WI38 (cell line): ENCODE data around the gene P2RY11.
A peak's percentile ranks its signal among the peaks of the same experiment; 100 is the strongest.

Experiments
- H3K4me3 ChIP-seq: 2 replicates; pipeline ENCODE4 v1.5.1; 2011; ENCODE audit warnings: low read depth, mild to moderate bottlenecking, control low read depth, low read length
- TF ChIP-seq, protein P1 (sequence below): IDR thresholded peaks from 2 replicates; pipeline ENCODE4 v1.5.1; 2012; ENCODE audit warnings: low read depth, mild to moderate bottlenecking, control low read depth, low read length

Gene P2RY11

DNA sequence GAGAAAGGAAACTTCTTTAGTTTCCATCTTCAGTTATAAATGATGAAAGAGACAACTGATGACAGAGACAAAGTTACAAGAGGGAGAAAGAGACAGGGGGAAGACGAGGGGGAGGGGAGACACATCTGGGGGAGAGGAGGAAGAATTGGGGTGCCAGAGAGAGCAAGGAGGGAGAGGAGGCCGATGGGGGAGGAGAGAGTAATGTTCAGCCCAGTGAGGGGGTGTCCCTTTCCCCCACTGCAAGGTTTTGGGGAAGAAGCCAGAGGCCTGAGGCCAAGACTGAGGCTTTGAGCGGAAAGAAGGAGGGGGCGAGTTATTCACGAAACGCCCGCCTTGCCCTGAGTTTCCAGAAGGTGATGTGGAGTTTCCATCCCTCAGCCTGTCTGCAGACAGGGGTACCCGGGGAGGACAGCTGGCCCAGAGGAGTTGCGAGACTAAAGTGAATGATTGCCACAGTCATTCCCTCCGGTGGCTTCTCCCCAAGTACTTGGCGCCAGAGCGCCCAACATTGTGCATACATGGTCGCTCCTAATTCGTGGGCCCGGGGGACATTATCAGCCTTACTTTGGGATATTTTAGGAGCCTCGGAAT is 5.9 kb upstream of the P2RY11 start:
- TF ChIP-seq, protein P1, sequence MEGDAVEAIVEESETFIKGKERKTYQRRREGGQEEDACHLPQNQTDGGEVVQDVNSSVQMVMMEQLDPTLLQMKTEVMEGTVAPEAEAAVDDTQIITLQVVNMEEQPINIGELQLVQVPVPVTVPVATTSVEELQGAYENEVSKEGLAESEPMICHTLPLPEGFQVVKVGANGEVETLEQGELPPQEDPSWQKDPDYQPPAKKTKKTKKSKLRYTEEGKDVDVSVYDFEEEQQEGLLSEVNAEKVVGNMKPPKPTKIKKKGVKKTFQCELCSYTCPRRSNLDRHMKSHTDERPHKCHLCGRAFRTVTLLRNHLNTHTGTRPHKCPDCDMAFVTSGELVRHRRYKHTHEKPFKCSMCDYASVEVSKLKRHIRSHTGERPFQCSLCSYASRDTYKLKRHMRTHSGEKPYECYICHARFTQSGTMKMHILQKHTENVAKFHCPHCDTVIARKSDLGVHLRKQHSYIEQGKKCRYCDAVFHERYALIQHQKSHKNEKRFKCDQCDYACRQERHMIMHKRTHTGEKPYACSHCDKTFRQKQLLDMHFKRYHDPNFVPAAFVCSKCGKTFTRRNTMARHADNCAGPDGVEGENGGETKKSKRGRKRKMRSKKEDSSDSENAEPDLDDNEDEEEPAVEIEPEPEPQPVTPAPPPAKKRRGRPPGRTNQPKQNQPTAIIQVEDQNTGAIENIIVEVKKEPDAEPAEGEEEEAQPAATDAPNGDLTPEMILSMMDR, result no peak
- H3K4me3 ChIP-seq, result peak overlapping the region; percentile 35; the same call in 1 of the 2 replicates

DNA sequence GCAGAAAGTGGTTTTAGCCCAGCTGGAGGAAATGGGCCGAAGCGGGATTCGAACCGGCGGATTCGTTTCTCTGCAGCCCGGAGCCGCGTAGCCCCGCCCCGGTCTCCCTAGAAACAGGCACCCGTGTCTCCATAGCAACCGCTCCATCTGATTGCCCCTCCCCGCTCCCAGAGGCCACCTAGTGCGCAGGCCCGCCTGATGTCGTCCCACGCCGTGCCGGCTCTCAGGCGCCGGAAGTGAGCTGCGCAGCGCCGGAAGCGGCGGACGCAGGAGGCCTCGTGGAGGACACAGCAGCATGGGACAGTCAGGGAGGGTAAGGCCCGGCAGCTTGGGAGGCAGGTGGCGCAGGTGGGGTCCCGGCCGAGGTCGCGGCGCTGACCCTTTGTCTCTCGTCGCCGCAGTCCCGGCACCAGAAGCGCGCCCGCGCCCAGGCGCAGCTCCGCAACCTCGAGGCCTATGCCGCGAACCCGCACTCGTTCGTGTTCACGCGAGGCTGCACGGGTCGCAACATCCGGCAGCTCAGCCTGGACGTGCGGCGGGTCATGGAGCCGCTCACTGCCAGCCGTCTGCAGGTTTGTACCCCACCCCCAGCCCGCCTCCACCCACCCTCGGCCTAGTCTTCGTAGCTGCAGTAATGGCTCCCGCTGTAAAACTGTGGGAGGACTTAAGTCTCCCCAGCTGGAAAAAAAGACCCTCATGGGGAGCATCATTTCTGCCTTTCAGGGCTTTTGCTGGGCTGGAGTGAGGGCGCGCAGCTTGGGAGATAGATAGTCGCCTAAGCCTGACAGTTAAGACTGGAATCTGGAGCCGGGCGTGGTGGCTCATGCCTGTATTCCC is 5.2 kb upstream of the P2RY11 start, which contains the start of gene PPAN:
Gene PPAN (plus strand): TSS at position 263 of the 837 bp plus-strand sequence. CDS start 33 bp downstream, at position 296.
- TF ChIP-seq, protein P1, result no peak

DNA sequence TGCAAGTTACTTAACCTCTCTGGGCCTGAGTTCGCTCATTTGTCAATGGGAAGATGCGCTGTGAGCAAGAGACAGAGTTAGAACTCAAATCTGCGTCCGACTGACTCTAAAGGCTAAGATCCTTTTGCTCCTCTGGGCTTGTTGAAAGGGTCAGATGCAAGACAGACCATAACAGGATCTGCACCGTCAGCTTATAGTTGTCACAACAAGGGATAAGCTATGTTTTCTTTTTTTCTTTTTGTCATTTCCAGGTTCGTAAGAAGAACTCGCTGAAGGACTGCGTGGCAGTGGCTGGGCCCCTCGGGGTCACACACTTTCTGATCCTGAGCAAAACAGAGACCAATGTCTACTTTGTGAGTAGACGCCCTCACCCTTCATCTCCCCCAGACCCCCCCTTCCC is 4.2 kb upstream of the P2RY11 start:
- TF ChIP-seq, protein P1, result no peak
- H3K4me3 ChIP-seq, result peak overlapping the region; percentile 81

More for the DNA sequence above, 5.2 kb upstream of the P2RY11 start, which contains the start of gene PPAN:
- H3K4me3 ChIP-seq, result peak within 1 kb of the TSS; percentile 81

DNA sequence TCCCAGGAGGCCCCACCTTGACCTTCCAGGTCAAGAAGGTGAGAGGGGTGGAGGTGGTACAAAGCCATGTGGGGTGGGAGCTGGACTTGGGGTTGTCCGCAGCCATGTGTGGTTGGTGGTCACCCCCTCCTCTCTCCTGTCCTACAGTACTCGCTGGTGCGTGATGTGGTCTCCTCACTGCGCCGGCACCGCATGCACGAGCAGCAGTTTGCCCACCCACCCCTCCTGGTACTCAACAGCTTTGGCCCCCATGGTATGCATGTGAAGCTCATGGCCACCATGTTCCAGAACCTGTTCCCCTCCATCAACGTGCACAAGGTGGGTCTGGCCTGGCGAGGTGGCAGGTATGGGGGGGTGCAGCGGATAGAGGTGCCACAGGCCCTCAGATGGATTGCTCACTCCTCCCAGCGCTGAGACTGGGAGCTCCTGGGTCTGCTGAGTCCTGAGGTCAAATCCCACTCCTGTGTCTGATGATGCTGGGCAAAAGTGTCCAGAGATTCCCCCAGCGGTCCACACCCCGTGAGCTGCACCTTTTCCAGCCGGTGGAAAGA is 3.6 kb upstream of the P2RY11 start:
- no peak overlapping the region for H3K4me3 ChIP-seq
- TF ChIP-seq, protein P1, result no peak

DNA sequence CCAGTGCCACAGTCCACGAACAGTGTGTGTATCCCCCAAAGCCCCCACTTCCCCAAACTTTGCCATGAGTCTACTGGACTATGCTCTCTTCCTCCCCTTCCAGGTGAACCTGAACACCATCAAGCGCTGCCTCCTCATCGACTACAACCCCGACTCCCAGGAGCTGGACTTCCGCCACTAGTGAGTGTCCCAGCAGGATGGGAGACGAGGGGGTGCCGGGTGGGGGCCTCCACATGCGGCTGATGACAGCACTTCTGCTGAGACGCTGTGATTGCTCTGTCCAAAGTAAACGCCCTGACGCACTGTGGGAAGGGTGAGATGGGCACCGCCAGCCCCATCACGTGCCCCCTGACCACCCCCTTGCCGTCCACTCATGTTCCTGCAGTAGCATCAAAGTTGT is 2.0 kb upstream of the P2RY11 start:
- TF ChIP-seq, protein P1, result no peak
- H3K4me3 ChIP-seq, result no peak overlapping the region

DNA sequence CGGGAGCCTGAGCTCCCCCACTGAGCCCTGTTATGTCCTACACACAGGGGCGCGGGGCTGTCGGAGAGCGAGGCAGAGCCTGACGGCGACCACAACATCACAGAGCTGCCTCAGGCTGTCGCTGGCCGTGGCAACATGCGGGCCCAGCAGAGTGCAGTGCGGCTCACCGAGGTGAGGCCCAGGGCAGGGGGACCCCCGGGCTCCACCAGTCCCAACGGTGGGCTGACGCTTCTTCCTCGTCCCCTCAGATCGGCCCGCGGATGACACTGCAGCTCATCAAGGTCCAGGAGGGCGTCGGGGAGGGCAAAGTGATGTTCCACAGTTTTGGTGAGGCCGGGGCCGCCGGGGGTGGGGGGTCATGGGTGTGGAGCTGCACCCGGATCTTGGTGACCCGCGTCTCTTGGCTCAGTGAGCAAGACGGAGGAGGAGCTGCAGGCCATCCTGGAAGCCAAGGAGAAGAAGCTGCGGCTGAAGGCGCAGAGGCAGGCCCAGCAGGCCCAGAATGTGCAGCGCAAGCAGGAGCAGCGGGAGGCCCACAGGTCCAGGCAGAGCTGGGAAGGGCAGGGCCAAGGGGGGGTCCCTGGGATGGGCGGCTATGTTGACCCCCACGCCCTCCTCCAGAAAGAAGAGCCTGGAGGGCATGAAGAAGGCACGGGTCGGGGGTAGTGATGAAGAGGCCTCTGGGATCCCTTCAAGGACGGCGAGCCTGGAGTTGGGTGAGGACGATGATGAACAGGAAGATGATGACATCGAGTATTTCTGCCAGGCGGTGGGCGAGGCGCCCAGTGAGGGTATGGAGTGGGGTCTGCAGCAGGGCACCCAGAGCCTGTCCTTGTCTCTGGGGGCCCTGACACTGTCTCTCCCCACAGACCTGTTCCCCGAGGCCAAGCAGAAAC is 1.2 kb upstream of the P2RY11 start:
- TF ChIP-seq, protein P1, result no peak
- H3K4me3 ChIP-seq, result no peak overlapping the region
